ENCODE results near the gene MAP6.

GRCh38 chr11:75562048-75562835 is 106.6 kb downstream of the MAP6 start, which contains the start of gene SERPINH1:
- TF ChIP-seq CTCF (IDR thresholded peaks at IDR 0.05) (no peak), POLR2A (IDR thresholded peaks at IDR 0.05) (peak; percentile 70 to 88)

Measured in Peyer's patch (tissue), 4 donors.